ENCODE data around the gene DNM2.

The DNM2 gene

DNA sequence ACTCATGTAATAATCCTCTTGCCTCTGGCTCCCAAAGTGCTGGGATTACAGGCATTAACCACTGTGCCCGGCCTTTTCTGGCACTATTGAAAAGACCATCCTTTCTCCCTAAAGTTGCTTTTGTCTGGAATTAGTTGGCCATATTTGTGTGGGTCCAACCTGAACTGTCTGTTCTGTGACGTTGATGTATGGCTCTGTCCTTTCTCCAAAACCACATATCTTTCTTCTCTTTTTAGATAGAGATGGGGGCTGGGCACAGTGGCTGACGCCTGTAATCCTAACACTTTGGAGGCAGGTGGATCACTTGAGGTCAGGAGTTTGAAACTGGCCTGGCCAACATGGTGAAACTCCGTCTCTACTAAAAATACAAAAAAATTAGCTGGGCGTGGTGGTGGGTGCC, 17.9 kb downstream of the DNM2 start (continued):
- TF ChIP-seq ZNF302 (tag by site-specific recombination; IDR thresholded peaks at IDR 0.05; ENCODE audit: low read depth), result no peak
- no peak for TF ChIP-seq KLF9 (tag by site-specific recombination; IDR thresholded peaks at IDR 0.05; ENCODE audit: low read depth)
- no peak for TF ChIP-seq YY2 (tag by site-specific recombination; IDR thresholded peaks at IDR 0.05)
- TF ChIP-seq, protein P1, sequence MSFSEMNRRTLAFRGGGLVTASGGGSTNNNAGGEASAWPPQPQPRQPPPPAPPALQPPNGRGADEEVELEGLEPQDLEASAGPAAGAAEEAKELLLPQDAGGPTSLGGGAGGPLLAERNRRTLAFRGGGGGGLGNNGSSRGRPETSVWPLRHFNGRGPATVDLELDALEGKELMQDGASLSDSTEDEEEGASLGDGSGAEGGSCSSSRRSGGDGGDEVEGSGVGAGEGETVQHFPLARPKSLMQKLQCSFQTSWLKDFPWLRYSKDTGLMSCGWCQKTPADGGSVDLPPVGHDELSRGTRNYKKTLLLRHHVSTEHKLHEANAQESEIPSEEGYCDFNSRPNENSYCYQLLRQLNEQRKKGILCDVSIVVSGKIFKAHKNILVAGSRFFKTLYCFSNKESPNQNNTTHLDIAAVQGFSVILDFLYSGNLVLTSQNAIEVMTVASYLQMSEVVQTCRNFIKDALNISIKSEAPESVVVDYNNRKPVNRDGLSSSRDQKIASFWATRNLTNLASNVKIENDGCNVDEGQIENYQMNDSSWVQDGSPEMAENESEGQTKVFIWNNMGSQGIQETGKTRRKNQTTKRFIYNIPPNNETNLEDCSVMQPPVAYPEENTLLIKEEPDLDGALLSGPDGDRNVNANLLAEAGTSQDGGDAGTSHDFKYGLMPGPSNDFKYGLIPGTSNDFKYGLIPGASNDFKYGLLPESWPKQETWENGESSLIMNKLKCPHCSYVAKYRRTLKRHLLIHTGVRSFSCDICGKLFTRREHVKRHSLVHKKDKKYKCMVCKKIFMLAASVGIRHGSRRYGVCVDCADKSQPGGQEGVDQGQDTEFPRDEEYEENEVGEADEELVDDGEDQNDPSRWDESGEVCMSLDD (tag by site-specific recombination; IDR thresholded peaks at IDR 0.05), result no peak
- TF ChIP-seq, protein P2, sequence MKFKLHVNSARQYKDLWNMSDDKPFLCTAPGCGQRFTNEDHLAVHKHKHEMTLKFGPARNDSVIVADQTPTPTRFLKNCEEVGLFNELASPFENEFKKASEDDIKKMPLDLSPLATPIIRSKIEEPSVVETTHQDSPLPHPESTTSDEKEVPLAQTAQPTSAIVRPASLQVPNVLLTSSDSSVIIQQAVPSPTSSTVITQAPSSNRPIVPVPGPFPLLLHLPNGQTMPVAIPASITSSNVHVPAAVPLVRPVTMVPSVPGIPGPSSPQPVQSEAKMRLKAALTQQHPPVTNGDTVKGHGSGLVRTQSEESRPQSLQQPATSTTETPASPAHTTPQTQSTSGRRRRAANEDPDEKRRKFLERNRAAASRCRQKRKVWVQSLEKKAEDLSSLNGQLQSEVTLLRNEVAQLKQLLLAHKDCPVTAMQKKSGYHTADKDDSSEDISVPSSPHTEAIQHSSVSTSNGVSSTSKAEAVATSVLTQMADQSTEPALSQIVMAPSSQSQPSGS (tag by site-specific recombination; IDR thresholded peaks at IDR 0.05; ENCODE audit: low read depth), result no peak
- no peak for TF ChIP-seq ZNF629 (tag by site-specific recombination; IDR thresholded peaks at IDR 0.05)
- no peak for TF ChIP-seq ZNF274 (IDR thresholded peaks at IDR 0.05; ENCODE audit: low read length)
- no peak for TF ChIP-seq ZNF274 (tag by site-specific recombination; IDR thresholded peaks at IDR 0.05; ENCODE audit: borderline replicate concordance)
- TF ChIP-seq ZNF549 (tag by site-specific recombination; IDR thresholded peaks at IDR 0.05), result no peak
- TF ChIP-seq, protein P3, sequence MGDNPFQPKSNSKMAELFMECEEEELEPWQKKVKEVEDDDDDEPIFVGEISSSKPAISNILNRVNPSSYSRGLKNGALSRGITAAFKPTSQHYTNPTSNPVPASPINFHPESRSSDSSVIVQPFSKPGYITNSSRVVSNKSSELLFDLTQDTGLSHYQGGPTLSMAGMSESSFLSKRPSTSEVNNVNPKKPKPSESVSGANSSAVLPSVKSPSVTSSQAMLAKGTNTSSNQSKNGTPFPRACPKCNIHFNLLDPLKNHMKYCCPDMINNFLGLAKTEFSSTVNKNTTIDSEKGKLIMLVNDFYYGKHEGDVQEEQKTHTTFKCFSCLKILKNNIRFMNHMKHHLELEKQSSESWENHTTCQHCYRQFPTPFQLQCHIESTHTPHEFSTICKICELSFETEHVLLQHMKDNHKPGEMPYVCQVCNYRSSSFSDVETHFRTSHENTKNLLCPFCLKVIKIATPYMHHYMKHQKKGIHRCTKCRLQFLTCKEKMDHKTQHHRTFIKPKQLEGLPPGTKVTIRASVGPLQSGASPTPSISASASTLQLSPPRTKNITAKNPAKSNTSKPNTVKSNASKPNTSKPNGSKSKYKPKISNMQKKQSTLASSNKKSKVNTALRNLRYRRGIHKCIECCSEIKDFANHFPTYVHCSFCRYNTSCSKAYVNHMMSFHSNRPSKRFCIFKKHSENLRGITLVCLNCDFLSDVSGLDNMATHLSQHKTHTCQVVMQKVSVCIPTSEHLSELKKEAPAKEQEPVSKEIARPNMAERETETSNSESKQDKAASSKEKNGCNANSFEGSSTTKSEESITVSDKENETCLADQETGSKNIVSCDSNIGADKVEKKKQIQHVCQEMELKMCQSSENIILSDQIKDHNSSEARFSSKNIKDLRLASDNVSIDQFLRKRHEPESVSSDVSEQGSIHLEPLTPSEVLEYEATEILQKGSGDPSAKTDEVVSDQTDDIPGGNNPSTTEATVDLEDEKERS (tag by site-specific recombination; IDR thresholded peaks at IDR 0.05), result no peak
- no peak for TF ChIP-seq SCRT2 (tag by site-specific recombination; IDR thresholded peaks at IDR 0.05)

DNA sequence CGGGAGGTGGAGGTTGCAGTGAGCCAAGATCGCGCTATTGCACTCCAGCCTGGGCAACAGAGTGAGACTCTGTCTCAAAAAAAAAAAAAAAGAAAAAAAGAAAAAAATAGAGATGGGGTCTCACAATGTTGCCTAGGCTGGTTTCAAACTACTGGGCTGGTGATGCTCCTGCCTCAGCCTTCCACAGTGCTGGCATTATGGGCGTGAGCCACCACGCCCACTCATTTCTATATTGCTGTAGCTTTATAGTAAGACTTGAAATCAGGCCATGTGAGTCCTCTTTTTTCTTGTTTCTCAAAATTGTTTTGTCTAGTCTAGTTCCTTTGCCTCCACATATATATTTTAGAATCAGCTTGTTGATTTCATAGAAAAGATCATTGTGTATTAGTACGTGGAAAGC, 18.3 kb downstream of the DNM2 start:
- Histone ChIP-seq H3K4me1 (ENCODE audit: control insufficient read depth, insufficient read depth, low read length) (no peaks in the 10 kb centered on the region), H3K36me3 (ENCODE audit: control insufficient read depth in 2 of 2, insufficient read depth in 1 of 2, low read length in 2 of 2) (no peaks in the 10 kb centered on the region; a peak in 1 of 3 replicates), H3K27ac (ENCODE audit: extremely low read depth, low read depth, low read length) (no peak overlapping the region), H3K4me3 (ENCODE audit: low read depth, low read length) (no peak overlapping the region), H3K9me3 (ENCODE audit: control insufficient read depth, insufficient read depth, low read depth, low read length) (no peaks in the 10 kb centered on the region)
- POLR2A ChIA-PET, result no interaction called here
- CTCF ChIA-PET, result interaction anchor here (0.6 to 1.1 kb wide), 4 partner anchors 19 to 253 kb away, joined by 3 to 5 read pairs (median 3); partner anchors contain the start of gene DNM2
- TF ChIP-seq KLF9 (tag by site-specific recombination; IDR thresholded peaks at IDR 0.05; ENCODE audit: low read depth) (peak; percentile 59; the same call in 1 of the 2 replicates), GLI2 (tag by site-specific recombination; IDR thresholded peaks at IDR 0.05; ENCODE audit: borderline replicate concordance, low read depth) (no peak), ZNF274 (IDR thresholded peaks at IDR 0.05; ENCODE audit: low read length) (no peak), ZNF274 (tag by site-specific recombination; IDR thresholded peaks at IDR 0.05; ENCODE audit: borderline replicate concordance) (peak; percentile 53; the same call in 1 of the 2 replicates), ZNF292 (tag by site-specific recombination; IDR thresholded peaks at IDR 0.05; ENCODE audit: borderline replicate concordance, low read depth) (no peak)

DNA sequence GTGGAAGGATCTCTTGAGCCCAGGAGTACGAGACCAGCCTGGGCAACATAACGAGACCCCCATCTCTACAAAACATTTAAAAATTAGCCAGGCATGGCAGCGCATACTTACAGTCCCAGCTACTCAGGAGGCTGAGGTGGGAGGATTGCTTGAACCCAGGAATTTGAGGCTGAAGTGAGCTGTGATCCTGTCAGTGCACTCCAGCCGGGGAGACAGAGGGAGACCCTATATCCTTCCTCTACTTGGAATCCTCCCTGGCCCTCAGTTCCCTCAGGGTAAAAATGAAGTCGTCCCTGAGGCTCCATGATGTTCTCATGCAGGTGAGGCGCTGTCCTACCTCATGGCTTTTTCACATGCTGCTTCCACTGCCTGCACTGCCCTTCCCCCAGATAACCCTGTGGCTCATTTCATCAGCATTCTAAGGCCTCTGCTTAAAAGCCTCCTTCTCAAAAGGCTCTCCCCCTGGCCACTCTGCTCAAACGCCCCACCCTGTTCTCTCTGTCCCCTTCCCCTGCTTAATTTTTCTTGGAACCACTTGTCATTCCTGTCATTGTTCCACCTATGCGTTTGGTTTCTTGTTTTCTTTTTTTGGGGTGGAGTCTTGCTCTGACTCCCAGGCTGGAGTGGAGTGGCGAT, 19.2 kb downstream of the DNM2 start:
- TF ChIP-seq ZNF416 (tag by site-specific recombination; IDR thresholded peaks at IDR 0.05) (no peak), ZNF10 (tag by site-specific recombination; IDR thresholded peaks at IDR 0.05) (peak; percentile 73)
- CTCF ChIA-PET, result interaction anchor here (0.6 to 1.1 kb wide), 2 partner anchors 20 to 56 kb away, joined by 3 read pairs; partner anchors contain the start of gene DNM2
- H3K27ac ChIP-seq (ENCODE audit: extremely low read depth, low read depth, low read length), result no peak overlapping the region

More for the DNA sequence above, 19.2 kb downstream of the DNM2 start:
- no peaks in the 10 kb centered on the region for H3K4me1 ChIP-seq (ENCODE audit: control insufficient read depth, insufficient read depth, low read length)
- H3K9me3 ChIP-seq (ENCODE audit: control insufficient read depth, insufficient read depth, low read depth, low read length), result no peaks in the 10 kb centered on the region
- POLR2A ChIA-PET, result interaction anchor here (0.6 kb wide), 1 partner anchor 48 kb away, joined by 5 read pairs; no protein-coding TSS in a partner anchor
- no peaks in the 10 kb centered on the region; a peak in 1 of 3 replicates for H3K36me3 ChIP-seq (ENCODE audit: control insufficient read depth in 2 of 2, insufficient read depth in 1 of 2, low read length in 2 of 2)
- no peak overlapping the region for H3K4me3 ChIP-seq (ENCODE audit: low read depth, low read length)
